BE2C (cell line): ENCODE data around the gene PPP2R2B.
A peak's percentile ranks its signal among the peaks of the same experiment; 100 is the strongest.

Source experiments
- DNase-seq: peaks from one replicate; pipeline ENCODE4 v3.0.0-alpha.2; 2020
- H3K27me3 ChIP-seq: fragments of 250-450 bp; sonication (Bioruptor Pico); 2 replicates; pipeline ENCODE4 v1.5.1; 2020; ENCODE audit warnings: mild to moderate bottlenecking
- H3K36me3 ChIP-seq: fragments of 250-450 bp; sonication (Bioruptor Pico); 2 replicates; pipeline ENCODE4 v1.5.1; 2020; ENCODE audit warnings: mild to moderate bottlenecking
- H3K4me1 ChIP-seq: fragments of 250-450 bp; sonication (Bioruptor Pico); 2 replicates; pipeline ENCODE4 v1.5.1; 2020
- H3K4me3 ChIP-seq: 2 replicates; pipeline ENCODE4 v1.5.1; 2011; ENCODE audit warnings: low read depth, low read length
- H3K9me3 ChIP-seq: fragments of 250-450 bp; sonication (Bioruptor Pico); 2 replicates; pipeline ENCODE4 v1.5.1; 2020
- CTCF ChIP-seq: IDR thresholded peaks from 2 replicates; pipeline ENCODE4 v1.5.1; 2012; ENCODE audit warnings: mild to moderate bottlenecking, low read depth, low read length

PPP2R2B gene

GRCh38 chr5:146710348-146710747 lies 168.2 kb downstream of the PPP2R2B start:
- no peaks in the 10 kb centered on the region for H3K27me3 ChIP-seq
- H3K4me3 ChIP-seq: no peak overlapping the region
- TF ChIP-seq CTCF: no peak
- DNase-seq: no peak
- no peaks in the 10 kb centered on the region for H3K36me3 ChIP-seq
- H3K4me1 ChIP-seq: no peaks in the 10 kb centered on the region
- H3K9me3 ChIP-seq: no peaks in the 10 kb centered on the region

GRCh38 chr5:146707316-146707715 lies 171.2 kb downstream of the PPP2R2B start:
- no peak for DNase-seq
- Histone ChIP-seq H3K27me3 (no peaks in the 10 kb centered on the region), H3K4me3 (no peak overlapping the region), H3K9me3 (no peaks in the 10 kb centered on the region), H3K36me3 (no peaks in the 10 kb centered on the region), H3K4me1 (no peaks in the 10 kb centered on the region; the same call in 1 of the 2 replicates)
- TF ChIP-seq CTCF: no peak

GRCh38 chr5:146706321-146706972 lies 172.1 kb downstream of the PPP2R2B start:
- Histone ChIP-seq H3K4me1 (no peaks in the 10 kb centered on the region; the same call in 1 of the 2 replicates), H3K9me3 (no peaks in the 10 kb centered on the region), H3K36me3 (no peaks in the 10 kb centered on the region), H3K4me3 (no peak overlapping the region), H3K27me3 (no peaks in the 10 kb centered on the region)
- TF ChIP-seq CTCF: peak; percentile 25; the same call in 1 of the 2 replicates
- DNase-seq: peak; percentile 28

- Histone ChIP-seq H3K4me3 (no peak overlapping the region), H3K27me3 (no peaks in the 10 kb centered on the region), H3K36me3 (no peaks in the 10 kb centered on the region), H3K4me1 (no peaks in the 10 kb centered on the region; the same call in 1 of the 2 replicates), H3K9me3 (no peaks in the 10 kb centered on the region)
- no peak for TF ChIP-seq CTCF
- no peak for DNase-seq
Observed at GRCh38 chr5:146704949-146705665, 173.4 kb downstream of the PPP2R2B start.

- no peaks in the 10 kb centered on the region for H3K9me3 ChIP-seq
- no peak for DNase-seq
- no peak for TF ChIP-seq CTCF
- H3K4me1 ChIP-seq: no peaks in the 10 kb centered on the region; the same call in 1 of the 2 replicates
- no peaks in the 10 kb centered on the region for H3K36me3 ChIP-seq
- H3K27me3 ChIP-seq: no peaks in the 10 kb centered on the region
- H3K4me3 ChIP-seq: no peak overlapping the region
Observed at GRCh38 chr5:146703899-146704298, 174.7 kb downstream of the PPP2R2B start.

GRCh38 chr5:146703499-146703898 lies 175.1 kb downstream of the PPP2R2B start:
- no peaks in the 10 kb centered on the region for H3K27me3 ChIP-seq
- H3K4me1 ChIP-seq: no peaks in the 10 kb centered on the region; the same call in 1 of the 2 replicates
- no peak for TF ChIP-seq CTCF
- DNase-seq: no peak
- no peaks in the 10 kb centered on the region for H3K36me3 ChIP-seq
- H3K9me3 ChIP-seq: no peaks in the 10 kb centered on the region
- no peak overlapping the region for H3K4me3 ChIP-seq
